GM21423 (cell line): ENCODE results near the gene IMMT.
A peak's percentile ranks its signal among the peaks of the same experiment; 100 is the strongest.

Experiments used
- ATAC-seq: cut with Tn5 transposase; IDR thresholded peaks from one replicate; pipeline ENCODE4 v1.9.1; 2021; ENCODE audit warnings: mild to moderate bottlenecking, moderate library complexity; ENCODE audit not compliant: unreplicated experiment

IMMT gene

GRCh38 chr2:86226636-86227520, 31.6 kb upstream of the IMMT start:
- no peak for ATAC-seq

GRCh38 chr2:86226070-86226469, 30.8 kb upstream of the IMMT start:
- no peak for ATAC-seq

DNA sequence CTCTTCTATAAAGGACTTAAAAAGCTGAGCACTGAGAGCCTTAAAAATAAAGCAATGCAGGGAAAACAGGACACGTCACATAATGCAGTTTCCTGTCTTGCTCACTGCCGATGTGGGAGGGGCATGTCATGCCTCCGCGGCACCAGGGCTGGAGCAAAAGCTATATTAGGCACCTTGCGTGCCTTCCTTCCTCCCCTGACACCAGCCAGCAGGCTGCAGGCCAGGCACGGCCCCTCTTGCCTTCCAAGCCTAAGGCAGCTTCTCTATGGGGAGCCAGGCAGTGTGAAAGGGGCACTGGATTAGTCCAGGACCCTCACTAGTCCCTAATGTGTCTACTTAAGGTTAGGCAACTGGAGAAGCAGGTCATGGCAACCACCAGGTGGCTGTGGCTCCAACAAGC, 30.3 kb upstream of the IMMT start:
- peak; percentile 63 for ATAC-seq

DNA sequence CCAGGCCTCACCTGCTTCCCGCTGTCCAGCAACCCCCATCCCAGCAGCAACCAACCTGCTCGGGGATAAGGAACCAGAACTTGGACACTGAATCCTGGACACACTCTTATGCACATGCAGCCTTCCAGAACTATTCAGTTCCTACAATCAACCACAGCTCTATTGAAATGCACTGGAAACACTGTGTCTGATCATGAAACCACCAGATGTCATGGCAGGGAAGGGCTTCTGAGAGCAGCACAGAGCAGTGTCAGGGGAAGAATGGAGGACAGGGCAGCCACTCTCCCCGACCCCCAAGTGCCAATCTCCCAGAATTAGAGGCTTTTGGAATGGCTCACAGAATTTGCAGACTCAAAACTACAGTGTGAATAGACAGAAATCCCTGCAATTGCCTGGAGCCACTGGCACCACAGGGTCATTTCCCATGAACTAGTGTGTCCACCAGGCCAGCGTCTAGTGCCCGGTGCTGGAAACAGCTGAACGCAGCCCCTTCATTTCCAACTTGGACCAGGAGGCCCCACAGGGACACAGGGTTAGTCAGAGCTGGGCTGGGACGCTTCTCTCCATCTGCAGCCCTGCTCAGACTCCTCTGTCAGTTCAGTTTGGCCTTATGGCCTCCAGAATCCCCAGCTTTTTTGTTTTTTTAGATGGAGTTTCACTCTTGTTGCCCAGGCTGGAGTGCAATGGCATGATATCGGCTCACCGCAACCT, 29.5 kb upstream of the IMMT start:
- no peak for ATAC-seq

GRCh38 chr2:86223927-86224560, 28.8 kb upstream of the IMMT start:
- no peak for ATAC-seq

DNA sequence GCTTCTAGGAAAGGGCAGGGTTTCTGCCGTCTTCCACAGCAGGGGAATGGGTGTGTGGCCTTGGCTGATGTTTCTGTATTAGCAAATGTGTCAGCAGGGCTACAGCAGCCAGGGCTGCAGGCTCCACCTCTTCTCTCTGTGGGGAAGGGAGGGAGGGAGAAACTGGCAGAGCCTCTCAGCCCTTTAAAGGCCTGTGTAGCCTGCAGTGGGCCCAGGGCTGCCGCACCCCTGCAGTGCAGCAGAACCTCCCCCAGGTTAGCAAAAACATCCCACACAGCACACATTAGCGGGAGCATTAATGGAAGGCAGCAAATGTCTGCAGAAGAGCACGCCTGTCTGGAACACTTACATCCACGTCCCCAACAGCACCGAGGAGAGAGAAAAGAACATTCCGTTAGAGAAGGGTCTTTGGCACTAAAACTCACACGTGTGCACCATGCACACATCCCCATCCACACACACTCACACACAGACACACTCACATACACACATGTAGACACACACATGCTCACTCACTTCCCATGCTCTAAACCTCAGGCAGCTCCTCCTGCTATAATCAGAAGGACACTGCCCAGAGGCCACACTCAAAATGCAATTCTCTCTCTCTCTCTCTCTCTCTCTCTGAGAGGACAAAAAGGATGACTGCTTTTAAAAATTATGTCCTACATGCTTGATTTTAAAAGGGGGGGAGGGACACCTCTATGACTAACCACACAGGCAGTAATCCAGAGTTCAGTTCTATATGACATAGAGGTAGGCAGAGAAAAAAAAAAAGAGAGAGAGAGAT, 28.1 kb upstream of the IMMT start:
- no peak for ATAC-seq

- ATAC-seq = no peak
Measured at GRCh38 chr2:86221066-86221684, 25.9 kb upstream of the IMMT start.

DNA sequence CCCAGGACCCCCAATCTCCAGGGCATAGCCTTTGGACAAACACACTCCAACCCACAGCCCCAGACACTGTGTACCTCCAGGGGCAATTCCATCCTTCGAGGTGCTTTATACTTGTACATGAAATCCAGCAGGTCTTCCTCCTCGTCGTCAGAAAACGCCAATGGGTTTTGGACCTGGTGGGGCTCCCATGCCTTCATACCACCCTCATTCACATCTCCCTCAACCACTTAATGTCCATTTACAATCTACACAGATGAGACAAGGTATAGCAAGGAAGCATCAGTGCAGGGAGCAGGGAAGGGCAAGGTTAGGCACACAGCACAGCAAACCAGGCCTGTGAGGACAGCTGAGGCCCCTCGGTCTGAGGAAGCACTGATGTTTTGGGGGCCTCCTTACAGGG, 24.6 kb upstream of the IMMT start:
- ATAC-seq = no peak

DNA sequence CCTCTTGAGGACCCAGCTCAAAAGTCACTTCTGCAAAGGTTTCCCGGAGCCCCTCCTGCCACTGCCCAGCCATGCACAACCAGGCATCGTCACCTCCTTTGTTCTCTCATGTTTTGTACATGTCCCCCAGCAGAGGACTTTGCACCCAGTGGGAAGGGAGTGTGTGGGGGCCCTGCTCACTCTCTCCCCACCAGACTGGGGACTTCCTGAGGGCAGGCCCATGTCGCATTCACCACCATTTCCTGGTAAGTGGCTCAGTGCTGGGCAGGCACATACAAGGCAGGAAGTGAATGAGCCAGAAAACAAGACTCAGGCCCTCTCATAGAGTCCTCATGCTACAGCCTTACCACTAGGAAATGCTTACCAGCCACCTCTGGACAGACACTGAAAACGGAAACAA, 22.9 kb upstream of the IMMT start:
- no peak for ATAC-seq

GRCh38 chr2:86216575-86217555, 21.6 kb upstream of the IMMT start:
- no peak for ATAC-seq

DNA sequence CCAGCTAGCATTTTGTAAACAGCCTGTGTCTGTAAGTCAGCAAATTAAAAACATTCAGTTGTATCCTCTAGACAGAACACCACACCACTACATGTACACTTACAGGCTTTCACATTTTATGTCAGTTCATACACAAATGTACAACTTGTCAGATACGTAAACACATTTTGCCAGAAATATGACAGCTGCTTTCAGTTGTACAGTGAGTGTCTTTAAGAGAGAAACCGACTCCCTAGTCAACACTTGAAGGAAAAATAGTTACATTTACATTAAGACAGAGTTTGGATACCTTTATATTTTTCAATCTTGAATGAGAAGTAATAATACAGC, 19.2 kb upstream of the IMMT start:
- ATAC-seq = no peak

DNA sequence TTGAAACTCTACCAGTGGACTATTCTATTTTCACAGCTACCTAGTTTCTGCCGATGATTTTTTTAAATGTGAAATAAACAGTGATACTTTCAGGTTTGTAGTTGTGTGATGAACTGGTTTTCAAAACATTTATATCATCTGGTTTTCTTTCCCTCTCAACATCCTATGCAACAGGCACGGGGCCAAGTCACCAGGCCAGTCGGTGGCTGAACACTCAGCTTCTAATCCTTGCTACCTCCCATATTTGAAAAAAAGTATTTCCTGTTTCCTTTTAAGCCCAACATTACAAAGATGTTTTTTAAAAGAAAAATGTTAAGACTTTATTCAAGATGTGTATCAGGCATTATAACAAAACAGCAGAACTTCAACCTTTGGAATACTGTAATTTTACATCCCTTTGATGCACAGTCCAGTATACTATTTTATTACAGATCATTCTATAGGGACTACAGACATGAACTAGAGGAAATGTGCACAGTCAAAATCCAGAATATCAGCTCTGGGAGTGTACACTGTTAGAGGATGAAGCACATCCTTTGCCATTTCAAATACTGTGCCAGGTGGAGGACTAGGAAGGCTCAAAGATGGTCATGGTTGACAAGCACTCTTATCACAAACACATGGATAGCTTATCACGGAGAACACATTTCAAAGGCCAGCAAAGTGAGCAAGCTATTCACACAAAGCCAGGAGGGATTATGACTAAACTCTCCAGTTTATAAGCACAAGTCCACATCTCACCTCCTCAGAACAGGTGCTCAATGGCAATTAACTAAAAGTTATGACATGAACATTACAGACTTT, 18.6 kb upstream of the IMMT start:
- no peak for ATAC-seq

DNA sequence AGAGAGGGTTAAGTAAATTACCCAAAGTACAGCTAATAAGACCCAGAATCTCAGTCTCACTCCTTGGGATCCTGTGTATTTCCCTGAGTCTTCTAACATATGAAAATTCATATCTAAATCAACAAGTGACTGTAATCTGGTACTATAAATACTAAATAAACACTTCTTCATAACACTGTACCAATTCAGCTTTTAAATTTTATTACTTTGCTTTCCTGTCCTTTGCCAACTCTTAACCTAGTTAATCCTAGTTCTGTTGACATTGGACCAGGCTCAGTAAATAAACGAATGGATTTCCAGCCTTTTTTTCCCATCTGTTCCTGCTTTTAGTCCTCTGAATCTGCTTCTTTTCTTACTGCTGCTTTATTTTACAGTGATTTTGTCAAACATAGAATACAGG, 17.8 kb upstream of the IMMT start:
- no peak for ATAC-seq

DNA sequence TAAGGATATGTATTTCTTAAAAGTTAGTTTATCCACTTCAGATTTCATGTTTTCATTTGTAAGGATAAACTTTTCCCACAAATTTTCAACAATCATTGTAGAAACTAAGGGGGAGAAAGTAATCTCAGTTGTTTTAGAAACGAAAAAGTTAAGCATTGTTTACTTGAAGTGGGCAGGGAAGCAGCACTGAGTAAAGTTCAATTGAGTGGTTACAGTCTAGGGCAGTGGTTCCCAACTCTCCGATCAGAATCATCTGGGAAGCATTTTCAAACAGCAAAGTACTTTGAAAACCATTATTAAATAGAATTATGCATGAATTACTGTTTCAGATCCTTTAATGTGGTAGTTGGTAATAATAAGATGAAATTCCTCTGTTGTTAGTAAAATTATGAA, 16.5 kb upstream of the IMMT start:
- ATAC-seq = no peak

DNA sequence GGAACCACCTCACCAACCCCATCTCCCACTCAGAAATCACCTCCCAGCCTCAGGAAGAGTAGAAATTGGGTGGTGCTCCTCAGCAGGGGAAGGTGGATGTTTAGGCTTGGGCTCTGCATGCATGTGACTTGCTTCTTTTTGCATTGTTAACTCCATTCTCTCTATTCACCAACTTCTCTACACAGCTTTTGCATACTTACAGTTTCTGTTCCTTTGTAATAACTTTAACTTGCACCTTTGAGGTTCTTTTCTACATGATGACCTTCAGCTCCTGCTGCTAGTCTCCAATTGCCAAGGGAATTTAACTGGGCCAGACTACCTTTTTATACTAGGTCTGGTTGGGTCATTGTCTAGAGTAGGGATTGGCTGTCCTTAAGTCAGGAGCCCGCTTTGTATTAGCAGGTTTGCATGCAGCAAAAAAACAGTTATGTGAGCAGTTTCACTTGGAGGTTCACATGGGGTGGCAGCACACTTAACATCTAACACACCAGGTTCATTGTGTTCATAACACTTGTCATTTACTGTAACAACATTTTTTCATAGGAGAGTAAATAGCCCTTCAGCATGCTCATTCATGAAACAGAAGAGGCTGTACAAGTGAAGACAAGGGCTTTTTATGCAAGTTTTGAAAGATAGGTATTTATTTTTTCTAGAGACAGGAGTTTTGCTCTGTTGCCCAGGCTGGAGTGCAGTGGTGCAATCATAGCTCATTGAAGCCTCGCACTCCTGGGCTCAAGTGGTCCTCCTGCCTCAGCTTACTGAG, 16.0 kb upstream of the IMMT start:
- ATAC-seq = peak; percentile 46

DNA sequence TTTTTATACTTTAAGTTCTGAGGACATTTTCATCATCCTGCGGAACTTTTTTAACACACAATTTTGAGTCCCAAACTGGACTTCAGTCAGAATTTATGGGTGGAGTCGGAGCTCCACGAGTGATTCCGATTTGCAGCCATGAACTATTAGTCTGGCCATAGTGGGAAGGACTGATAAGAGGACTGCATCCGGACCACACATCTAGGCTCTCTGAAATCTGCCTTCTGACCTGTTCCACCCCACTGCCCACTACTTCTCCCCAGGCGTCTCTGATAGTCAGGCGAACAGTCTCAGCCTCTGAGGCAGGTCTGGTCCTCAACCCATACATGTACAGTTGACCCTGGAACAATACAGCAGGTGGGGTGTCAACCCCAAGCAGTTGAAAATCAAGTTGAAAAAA, 9.2 kb upstream of the IMMT start:
- ATAC-seq = no peak

- no peak for ATAC-seq
Measured at GRCh38 chr2:86203614-86204013, 8.4 kb upstream of the IMMT start.

- no peak for ATAC-seq
Measured at GRCh38 chr2:86202702-86203101, 7.4 kb upstream of the IMMT start.
